ENCODE results near the gene NPAS2. TPM values are rescaled to one million over a fixed set of nuclear protein-coding genes. Genes with fewer than 3 reads are reported as not detected.

Gene NPAS2
- total RNA-seq, 3 donors from 2014 or later, result 6.2 to 42.3 (median 22.5) TPM

DNA sequence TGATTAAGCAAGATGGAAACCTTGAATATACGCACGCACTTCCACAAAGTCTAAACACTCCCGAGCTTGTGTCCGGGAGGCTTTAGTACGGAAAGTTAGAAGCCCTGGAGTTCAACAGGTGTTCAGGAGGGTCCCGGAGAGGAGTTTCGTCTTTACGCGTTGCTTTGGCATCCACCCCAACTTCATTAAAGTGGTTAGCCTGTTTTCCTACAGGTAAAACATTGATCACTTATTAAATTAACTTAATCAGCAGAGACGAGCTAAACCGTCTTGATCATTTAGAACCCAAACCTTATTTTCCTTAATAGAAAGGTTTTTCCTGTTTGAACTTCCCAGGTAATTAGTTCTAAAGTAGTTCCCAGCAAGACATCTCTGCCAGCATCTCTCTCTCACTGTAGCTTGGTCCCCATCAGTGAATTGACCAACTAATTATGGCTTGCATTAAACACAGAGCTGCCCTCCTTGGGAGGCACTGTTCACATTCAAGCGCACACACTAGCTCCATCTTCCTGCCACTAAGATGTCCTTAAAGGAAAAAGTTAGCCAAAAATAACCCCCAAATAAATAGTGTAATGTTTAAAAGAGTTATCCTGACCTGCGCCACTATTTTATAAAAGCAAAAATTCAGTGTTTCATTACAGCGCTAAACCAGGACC lies 1.4 kb downstream of the NPAS2 start:
- intact Hi-C loops (cut with DNase I; ENCODE audit: low total_unique reads), result no loop called here
- no peaks in the 10 kb centered on the region for H3K4me1 ChIP-seq
- H3K36me3 ChIP-seq, result no peaks in the 10 kb centered on the region

DNA sequence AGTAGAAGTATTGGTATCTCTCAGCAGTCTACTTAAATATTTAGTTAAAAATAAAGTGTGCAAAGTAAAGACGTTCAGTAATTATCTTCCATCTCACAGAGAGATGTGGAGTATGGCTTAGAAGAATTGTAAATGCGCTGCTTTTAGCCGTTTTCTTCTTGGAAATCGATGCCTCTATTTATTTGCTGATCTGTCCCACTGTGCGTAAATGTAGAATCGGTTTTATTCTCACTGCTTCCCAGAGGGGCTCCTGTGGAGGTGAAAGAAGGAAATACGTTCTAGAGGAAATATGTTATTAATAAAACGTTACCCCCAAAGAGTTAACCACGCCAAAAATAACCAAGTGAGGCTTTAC lies 1.9 kb downstream of the NPAS2 start:
- H3K36me3 ChIP-seq, result no peaks in the 10 kb centered on the region
- H3K4me3 ChIP-seq, result peak overlapping the region in 1 of 3 donors; percentile 94
- H3K9me3 ChIP-seq, result no peaks in the 10 kb centered on the region
- intact Hi-C loops (cut with DNase I; ENCODE audit: low total_unique reads), result no loop called here
- no peaks in the 10 kb centered on the region for H3K4me1 ChIP-seq
- no peaks in the 10 kb centered on the region for H3K27me3 ChIP-seq
- no peak for TF ChIP-seq POLR2AphosphoS5 (IDR thresholded peaks at IDR 0.05)
- no peak for TF ChIP-seq POLR2A (IDR thresholded peaks at IDR 0.05)
- TF ChIP-seq, protein P1, sequence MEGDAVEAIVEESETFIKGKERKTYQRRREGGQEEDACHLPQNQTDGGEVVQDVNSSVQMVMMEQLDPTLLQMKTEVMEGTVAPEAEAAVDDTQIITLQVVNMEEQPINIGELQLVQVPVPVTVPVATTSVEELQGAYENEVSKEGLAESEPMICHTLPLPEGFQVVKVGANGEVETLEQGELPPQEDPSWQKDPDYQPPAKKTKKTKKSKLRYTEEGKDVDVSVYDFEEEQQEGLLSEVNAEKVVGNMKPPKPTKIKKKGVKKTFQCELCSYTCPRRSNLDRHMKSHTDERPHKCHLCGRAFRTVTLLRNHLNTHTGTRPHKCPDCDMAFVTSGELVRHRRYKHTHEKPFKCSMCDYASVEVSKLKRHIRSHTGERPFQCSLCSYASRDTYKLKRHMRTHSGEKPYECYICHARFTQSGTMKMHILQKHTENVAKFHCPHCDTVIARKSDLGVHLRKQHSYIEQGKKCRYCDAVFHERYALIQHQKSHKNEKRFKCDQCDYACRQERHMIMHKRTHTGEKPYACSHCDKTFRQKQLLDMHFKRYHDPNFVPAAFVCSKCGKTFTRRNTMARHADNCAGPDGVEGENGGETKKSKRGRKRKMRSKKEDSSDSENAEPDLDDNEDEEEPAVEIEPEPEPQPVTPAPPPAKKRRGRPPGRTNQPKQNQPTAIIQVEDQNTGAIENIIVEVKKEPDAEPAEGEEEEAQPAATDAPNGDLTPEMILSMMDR (IDR thresholded peaks at IDR 0.05), result no peak
- H3K27ac ChIP-seq, result no peak overlapping the region
- DNase-seq (ENCODE audit: low spot score in 2 of 2), result no peak

More for the DNA sequence above, 1.4 kb downstream of the NPAS2 start:
- peak overlapping the region; percentile 71 to 93 for H3K27ac ChIP-seq
- DNase-seq (ENCODE audit: low spot score in 2 of 2), result no peak
- TF ChIP-seq, protein P1 (IDR thresholded peaks at IDR 0.05), result no peak
- no peak for TF ChIP-seq POLR2AphosphoS5 (IDR thresholded peaks at IDR 0.05)
- TF ChIP-seq POLR2A (IDR thresholded peaks at IDR 0.05), result no peak
- H3K9me3 ChIP-seq, result no peaks in the 10 kb centered on the region
- no peaks in the 10 kb centered on the region for H3K27me3 ChIP-seq
- peak overlapping the region; percentile 74 to 94 (median 82) for H3K4me3 ChIP-seq

DNA sequence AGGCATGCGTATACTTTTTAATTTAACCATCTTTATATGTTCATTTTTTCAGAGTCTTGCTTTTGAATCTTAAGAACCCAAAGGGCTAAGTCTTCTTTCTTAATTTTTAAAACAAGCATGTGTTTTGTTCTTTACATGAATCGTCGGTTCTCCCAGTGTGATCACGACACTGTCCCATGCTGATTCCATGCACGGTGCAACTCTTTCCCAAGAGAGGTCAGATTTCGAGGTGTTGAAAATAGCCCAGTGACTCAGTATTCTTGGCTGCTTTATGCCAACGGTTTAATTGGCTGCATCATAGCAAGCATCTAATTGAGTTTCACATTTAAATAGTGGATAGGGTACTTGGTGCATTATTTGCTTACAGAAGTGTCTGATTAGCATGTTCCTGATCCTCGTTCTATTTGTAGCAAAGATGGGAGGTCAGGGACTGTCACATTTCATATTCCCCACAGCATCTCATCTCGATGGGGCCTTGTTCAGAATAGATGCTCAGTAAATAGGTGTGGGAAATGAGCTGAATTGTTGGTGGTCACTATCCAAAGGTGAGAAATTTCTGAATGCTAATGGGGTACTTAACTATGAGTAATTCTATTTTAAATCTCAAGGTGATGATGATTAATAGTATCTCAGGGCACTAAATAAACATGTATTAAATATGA lies 2.8 kb downstream of the NPAS2 start:
- Histone ChIP-seq H3K4me1 (no peaks in the 10 kb centered on the region), H3K27me3 (no peaks in the 10 kb centered on the region), H3K9me3 (peaks cover 0 to 6% of the 10 kb centered on the region in 2 donors), H3K4me3 (no peak overlapping the region), H3K27ac (no peak overlapping the region), H3K36me3 (no peaks in the 10 kb centered on the region)
- intact Hi-C loops (cut with DNase I; ENCODE audit: low total_unique reads), result no loop called here
- TF ChIP-seq POLR2AphosphoS5 (IDR thresholded peaks at IDR 0.05), result no peak
- no peak for DNase-seq (ENCODE audit: low spot score in 2 of 2)

DNA sequence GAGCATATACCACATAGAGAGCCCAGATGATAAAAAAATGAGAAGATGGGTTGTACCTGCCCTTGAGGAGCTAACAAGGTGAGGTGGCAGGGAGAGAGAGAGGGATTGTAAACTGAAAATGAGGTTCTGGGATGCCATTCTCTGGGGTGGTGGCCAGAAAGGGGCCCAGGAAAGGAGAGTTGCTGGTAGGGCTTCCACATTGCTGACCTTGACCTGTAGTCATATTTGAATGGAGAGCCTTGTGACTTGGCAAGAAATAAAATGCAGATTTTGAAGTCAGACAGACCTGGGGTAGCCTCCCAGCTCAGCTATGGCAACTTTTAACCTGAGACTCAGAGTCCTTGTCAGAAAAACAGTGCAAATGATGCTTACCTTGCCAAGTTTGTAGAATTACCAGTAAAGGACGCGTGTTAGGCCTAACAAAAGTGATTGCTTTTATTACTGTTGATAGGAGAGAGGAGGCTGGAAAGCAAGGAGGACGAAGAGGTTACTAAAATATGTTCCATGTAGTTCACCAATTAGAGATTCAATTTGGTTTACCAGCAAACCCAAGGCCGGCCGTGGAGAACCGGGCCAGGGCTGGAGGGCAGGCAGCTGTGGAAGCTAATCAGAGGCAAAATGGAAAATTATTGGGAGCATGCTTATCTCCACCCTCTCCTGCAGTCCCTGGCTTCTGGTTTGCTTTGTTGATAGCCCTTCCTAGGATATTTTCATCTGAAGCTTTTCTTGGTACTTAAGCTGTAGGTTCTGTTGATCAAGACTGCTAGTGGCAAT lies 3.9 kb downstream of the NPAS2 start:
- H3K4me3 ChIP-seq, result no peak overlapping the region
- intact Hi-C loops (cut with DNase I; ENCODE audit: low total_unique reads), result no loop called here
- H3K27ac ChIP-seq, result no peak overlapping the region
- H3K36me3 ChIP-seq, result no peaks in the 10 kb centered on the region
- H3K9me3 ChIP-seq, result peaks cover 0 to 16% of the 10 kb centered on the region in 2 donors
- no peaks in the 10 kb centered on the region for H3K4me1 ChIP-seq
- TF ChIP-seq POLR2A (IDR thresholded peaks at IDR 0.05) (no peak), POLR2AphosphoS5 (IDR thresholded peaks at IDR 0.05) (no peak)
- TF ChIP-seq, protein P1 (IDR thresholded peaks at IDR 0.05), result no peak
- DNase-seq (ENCODE audit: low spot score in 2 of 2), result no peak
- H3K27me3 ChIP-seq, result no peaks in the 10 kb centered on the region

DNA sequence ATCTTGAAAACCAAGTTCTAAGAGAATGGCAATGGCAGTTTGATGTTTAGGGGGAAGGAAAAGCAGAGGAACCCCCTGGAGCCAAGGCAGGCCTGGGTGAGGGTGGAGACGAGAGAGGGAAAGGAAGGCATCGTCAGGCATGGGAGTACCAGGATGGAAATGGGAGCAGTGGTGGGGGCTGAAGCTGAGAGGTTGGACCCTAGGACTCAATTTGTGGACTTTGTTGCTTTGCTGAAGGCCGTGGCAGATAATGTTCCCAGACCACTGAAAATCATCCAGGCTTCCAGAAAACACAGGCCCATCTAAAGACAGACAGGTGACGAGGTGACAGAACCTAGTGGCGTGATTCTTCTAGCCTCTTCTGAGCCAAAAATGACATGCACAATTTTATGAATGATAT lies 4.9 kb downstream of the NPAS2 start:
- Histone ChIP-seq H3K27me3 (no peaks in the 10 kb centered on the region), H3K27ac (no peak overlapping the region), H3K4me1 (no peaks in the 10 kb centered on the region), H3K4me3 (no peak overlapping the region), H3K9me3 (peaks cover 0 to 16% of the 10 kb centered on the region in 2 donors), H3K36me3 (no peaks in the 10 kb centered on the region)
- TF ChIP-seq POLR2A (IDR thresholded peaks at IDR 0.05), result no peak
- no peak for TF ChIP-seq POLR2AphosphoS5 (IDR thresholded peaks at IDR 0.05)
- TF ChIP-seq, protein P1 (IDR thresholded peaks at IDR 0.05), result no peak
- DNase-seq (ENCODE audit: low spot score in 2 of 2), result no peak
- intact Hi-C loops (cut with DNase I; ENCODE audit: low total_unique reads), result no loop called here

Measured in breast epithelium (tissue), 4 donors.